Gastrocnemius medialis (tissue), 4 donors: Measurements from ENCODE around the gene CHRNA4.

Source experiments
- POLR2A ChIP-seq, 2 donors: fragments of 450-650 bp; IDR thresholded peaks; one replicate each; pipeline ENCODE4 v1.6.1; 2017; ENCODE audit warnings: antibody characterized with exemption in 2 of 2, mild to moderate bottlenecking in 2 of 2, moderate library complexity in 2 of 2
- TF ChIP-seq, protein P1 (sequence below), 5 experiments: fragments of 450-650 bp in 3 of 5; fragments of 200-600 bp in 2 of 5; sonication (generic) in 2 of 5; IDR thresholded peaks in 4 of 5; conservative IDR thresholded peaks in 1 of 5; 1 replicate in 4 of 5; 2 replicates in 1 of 5; pipeline ENCODE4 v1.5.1; 2016 to 2019; ENCODE audit warnings: antibody characterized with exemption in 5 of 5, mild to moderate bottlenecking in 3 of 5, moderate library complexity in 3 of 5

DNA sequence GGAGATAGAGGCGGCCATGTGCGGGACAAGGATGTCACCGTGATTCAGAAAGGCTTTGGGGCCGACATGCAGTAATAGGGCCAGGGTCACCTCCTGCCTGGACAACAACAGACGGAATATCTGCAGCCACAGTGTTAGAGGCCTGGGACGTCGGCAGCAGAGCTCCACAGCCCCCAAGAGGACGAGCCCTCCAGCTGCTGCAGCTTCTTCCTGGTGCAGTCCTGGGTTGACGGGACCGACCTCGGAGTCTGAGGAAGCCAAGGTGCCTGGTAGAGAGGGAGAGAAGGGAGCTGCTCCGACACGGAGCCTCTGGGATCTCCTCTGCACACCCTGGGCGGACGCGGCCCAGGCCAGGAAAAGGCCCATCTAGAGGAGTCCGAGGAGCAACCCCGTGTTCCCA is 23.2 kb upstream of the CHRNA4 start:
- TF ChIP-seq, protein P1, sequence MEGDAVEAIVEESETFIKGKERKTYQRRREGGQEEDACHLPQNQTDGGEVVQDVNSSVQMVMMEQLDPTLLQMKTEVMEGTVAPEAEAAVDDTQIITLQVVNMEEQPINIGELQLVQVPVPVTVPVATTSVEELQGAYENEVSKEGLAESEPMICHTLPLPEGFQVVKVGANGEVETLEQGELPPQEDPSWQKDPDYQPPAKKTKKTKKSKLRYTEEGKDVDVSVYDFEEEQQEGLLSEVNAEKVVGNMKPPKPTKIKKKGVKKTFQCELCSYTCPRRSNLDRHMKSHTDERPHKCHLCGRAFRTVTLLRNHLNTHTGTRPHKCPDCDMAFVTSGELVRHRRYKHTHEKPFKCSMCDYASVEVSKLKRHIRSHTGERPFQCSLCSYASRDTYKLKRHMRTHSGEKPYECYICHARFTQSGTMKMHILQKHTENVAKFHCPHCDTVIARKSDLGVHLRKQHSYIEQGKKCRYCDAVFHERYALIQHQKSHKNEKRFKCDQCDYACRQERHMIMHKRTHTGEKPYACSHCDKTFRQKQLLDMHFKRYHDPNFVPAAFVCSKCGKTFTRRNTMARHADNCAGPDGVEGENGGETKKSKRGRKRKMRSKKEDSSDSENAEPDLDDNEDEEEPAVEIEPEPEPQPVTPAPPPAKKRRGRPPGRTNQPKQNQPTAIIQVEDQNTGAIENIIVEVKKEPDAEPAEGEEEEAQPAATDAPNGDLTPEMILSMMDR (IDR thresholded peaks at IDR 0.05 in 4 of 5, conservative IDR thresholded peaks at IDR 0.05 in 1 of 5) = no peak
- no peak for TF ChIP-seq POLR2A (IDR thresholded peaks at IDR 0.05)
